ENCODE results near the gene NFILZ. TPM values are rescaled to one million over a fixed set of nuclear protein-coding genes. Genes with fewer than 3 reads are reported as not detected.
A peak's percentile ranks its signal among the peaks of the same experiment; 100 is the strongest.

Gene NFILZ
- total RNA-seq, 1 experiment from 2014 or later: not detected

DNA sequence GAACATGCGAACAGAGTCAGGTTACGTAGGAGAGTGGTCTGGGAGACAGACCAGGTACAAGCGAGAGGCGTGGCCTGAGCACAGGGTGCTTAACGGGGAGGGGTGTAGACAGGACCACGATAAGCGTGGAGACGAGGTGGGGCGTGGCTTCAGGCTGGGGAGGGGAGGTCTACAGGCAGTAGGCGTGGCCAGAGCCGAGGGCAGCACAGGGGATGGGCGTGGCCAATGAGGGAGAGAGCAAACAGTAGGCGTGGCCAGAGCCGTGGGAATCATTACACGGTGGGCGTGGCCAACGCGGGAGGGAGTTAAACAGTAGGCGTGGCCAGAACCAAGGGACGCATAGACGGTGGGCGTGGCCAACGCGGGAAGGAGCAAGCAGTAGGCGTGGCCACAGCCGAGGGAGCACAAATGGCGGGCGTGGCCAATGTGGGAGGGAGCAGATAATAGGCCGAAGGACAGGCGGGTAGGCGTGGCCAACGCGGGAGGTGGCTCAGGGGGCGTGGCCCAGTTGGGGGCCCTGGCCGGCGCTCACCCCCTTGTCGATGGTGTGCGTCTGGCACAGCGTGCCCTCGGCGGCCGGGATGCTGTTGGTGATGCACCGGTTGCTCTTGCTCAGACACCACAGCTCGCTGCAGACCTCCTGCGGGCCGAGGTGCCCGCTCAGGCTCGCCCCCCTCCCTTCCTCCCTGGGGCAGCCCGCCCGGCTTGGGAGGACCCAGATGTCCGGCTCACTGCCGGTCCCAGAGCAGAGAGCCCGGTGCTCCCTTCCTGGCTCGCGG lies 38.0 kb upstream of the NFILZ start:
- Histone ChIP-seq H3K27ac (no peak overlapping the region), H3K4me2 (no peak overlapping the region), H2AFZ (no peak overlapping the region), H3K79me2 (ENCODE audit: low read depth) (no peaks in the 10 kb centered on the region), H3K4me3 (no peak overlapping the region), H3K9me3 (ENCODE audit: insufficient read depth, low read depth) (peaks cover 7% of the 10 kb centered on the region), H3K4me1 (replicated peaks; ENCODE audit: insufficient read depth) (no peaks in the 10 kb centered on the region), H3K36me3 (ENCODE audit: low read depth) (no peaks in the 10 kb centered on the region), H3K27me3 (ENCODE audit: insufficient read depth, low read depth) (peaks cover 77% of the 10 kb centered on the region), H3F3A (ENCODE audit: insufficient read depth, low read depth) (peaks cover 4% of the 10 kb centered on the region; the same call in 1 of the 2 replicates), H4K20me1 (ENCODE audit: insufficient read depth) (no peaks in the 10 kb centered on the region; the same call in 1 of the 2 replicates), H3K9me2 (ENCODE audit: insufficient read depth) (no peaks in the 10 kb centered on the region)
- ChIA-PET CTCF (no interaction called here), POLR2A (ENCODE audit: unreplicated experiment) (interaction anchor here (0.5 to 0.7 kb wide), 3 partner anchors 45 to 649 kb away, joined by 3 to 7 read pairs (median 4); partner anchors contain the start of gene TIMM44)
- intact Hi-C loops (cut with micrococcal nuclease; ENCODE audit: unreplicated experiment): no loop called here
- DNase-seq: peak in 1 of 2 experiments; percentile 41
- no peak for TF ChIP-seq EZH2 (IDR thresholded peaks at IDR 0.05; ENCODE audit: low read depth)
- TF ChIP-seq, protein P1, sequence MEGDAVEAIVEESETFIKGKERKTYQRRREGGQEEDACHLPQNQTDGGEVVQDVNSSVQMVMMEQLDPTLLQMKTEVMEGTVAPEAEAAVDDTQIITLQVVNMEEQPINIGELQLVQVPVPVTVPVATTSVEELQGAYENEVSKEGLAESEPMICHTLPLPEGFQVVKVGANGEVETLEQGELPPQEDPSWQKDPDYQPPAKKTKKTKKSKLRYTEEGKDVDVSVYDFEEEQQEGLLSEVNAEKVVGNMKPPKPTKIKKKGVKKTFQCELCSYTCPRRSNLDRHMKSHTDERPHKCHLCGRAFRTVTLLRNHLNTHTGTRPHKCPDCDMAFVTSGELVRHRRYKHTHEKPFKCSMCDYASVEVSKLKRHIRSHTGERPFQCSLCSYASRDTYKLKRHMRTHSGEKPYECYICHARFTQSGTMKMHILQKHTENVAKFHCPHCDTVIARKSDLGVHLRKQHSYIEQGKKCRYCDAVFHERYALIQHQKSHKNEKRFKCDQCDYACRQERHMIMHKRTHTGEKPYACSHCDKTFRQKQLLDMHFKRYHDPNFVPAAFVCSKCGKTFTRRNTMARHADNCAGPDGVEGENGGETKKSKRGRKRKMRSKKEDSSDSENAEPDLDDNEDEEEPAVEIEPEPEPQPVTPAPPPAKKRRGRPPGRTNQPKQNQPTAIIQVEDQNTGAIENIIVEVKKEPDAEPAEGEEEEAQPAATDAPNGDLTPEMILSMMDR (conservative IDR thresholded peaks at IDR 0.05): no peak
- no TSS peak for BruUV-seq (replicated peaks)

DNA sequence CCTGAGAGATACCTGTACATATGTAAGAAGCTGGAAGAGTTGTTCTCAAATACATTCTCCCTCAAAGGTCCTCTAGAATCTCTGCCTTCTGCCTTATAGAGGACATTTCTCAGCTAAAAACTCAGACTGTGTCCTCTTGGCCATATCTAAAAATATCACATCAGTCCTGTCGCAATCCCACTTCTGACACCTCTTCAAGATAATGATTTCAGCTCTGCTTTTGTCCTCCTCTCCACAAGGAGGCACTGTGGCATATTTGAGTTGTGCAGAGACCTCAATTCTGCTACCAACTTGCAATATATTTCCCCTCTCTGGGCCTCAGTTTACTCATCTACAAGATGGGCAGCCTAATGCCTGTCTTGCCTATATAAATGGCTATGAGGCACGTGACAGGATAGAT lies 36.5 kb upstream of the NFILZ start:
- Histone ChIP-seq H4K20me1 (ENCODE audit: insufficient read depth) (no peaks in the 10 kb centered on the region; the same call in 1 of the 2 replicates), H3F3A (ENCODE audit: insufficient read depth, low read depth) (no peaks in the 10 kb centered on the region), H3K4me2 (no peak overlapping the region), H3K4me3 (no peak overlapping the region), H3K79me2 (ENCODE audit: low read depth) (no peaks in the 10 kb centered on the region), H3K27ac (no peak overlapping the region), H3K9me3 (ENCODE audit: insufficient read depth, low read depth) (peaks cover 7% of the 10 kb centered on the region), H2AFZ (no peak overlapping the region), H3K36me3 (ENCODE audit: low read depth) (no peaks in the 10 kb centered on the region), H3K4me1 (replicated peaks; ENCODE audit: insufficient read depth) (no peaks in the 10 kb centered on the region), H3K27me3 (ENCODE audit: insufficient read depth, low read depth) (peaks cover 76% of the 10 kb centered on the region), H3K9me2 (ENCODE audit: insufficient read depth) (no peaks in the 10 kb centered on the region)
- no TSS peak for BruUV-seq (replicated peaks)
- POLR2A ChIA-PET (ENCODE audit: unreplicated experiment): no interaction called here
- intact Hi-C loops (cut with micrococcal nuclease; ENCODE audit: unreplicated experiment): no loop called here
- CTCF ChIA-PET: interaction anchor here (0.5 kb wide), 1 partner anchor 22 kb away, joined by 8 read pairs; no protein-coding TSS in a partner anchor
- DNase-seq: no peak
- TF ChIP-seq, protein P1 (conservative IDR thresholded peaks at IDR 0.05): peak; percentile 48; the same call in 1 of the 2 replicates
- TF ChIP-seq EZH2 (IDR thresholded peaks at IDR 0.05; ENCODE audit: low read depth): no peak

DNA sequence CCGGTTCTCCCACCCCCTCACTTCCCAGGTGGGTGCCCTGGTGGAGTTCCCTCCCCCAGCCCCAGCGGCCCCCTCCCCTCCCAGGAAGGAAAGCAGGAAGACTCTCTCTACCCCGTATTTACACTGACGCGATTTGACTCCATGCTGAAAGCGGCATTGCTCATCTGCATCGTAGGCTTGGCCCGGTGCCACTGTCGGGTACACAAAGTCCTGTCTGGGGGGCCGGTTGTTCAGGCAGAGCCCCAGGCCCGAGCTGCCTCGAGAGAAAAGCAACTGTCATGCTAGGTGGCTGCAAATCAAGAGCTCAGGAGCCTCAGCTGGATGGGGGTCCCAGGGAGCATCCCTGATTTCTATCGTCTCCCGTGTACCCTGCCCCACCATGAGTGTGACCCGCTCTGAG lies 34.8 kb upstream of the NFILZ start:
- POLR2A ChIA-PET (ENCODE audit: unreplicated experiment): no interaction called here
- H3F3A ChIP-seq (ENCODE audit: insufficient read depth, low read depth): no peaks in the 10 kb centered on the region
- intact Hi-C loops (cut with micrococcal nuclease; ENCODE audit: unreplicated experiment): no loop called here
- no peak overlapping the region for H3K4me3 ChIP-seq
- H3K4me2 ChIP-seq: no peak overlapping the region
- CTCF ChIA-PET: no interaction called here
- no peak for DNase-seq
- H2AFZ ChIP-seq: no peak overlapping the region
- no peaks in the 10 kb centered on the region for H3K79me2 ChIP-seq (ENCODE audit: low read depth)
- peaks cover 7% of the 10 kb centered on the region for H3K9me3 ChIP-seq (ENCODE audit: insufficient read depth, low read depth)
- TF ChIP-seq, protein P1 (conservative IDR thresholded peaks at IDR 0.05): no peak
- no peaks in the 10 kb centered on the region for H4K20me1 ChIP-seq (ENCODE audit: insufficient read depth)
- peaks cover 78% of the 10 kb centered on the region for H3K27me3 ChIP-seq (ENCODE audit: insufficient read depth, low read depth)
- no peaks in the 10 kb centered on the region for H3K4me1 ChIP-seq (replicated peaks; ENCODE audit: insufficient read depth)
- BruUV-seq (replicated peaks): no TSS peak
- H3K27ac ChIP-seq: no peak overlapping the region
- H3K9me2 ChIP-seq (ENCODE audit: insufficient read depth): no peaks in the 10 kb centered on the region
- H3K36me3 ChIP-seq (ENCODE audit: low read depth): no peaks in the 10 kb centered on the region
